Coronary artery (tissue), 2 donors: ENCODE measurements around the gene HLA-B.

Experiments
- DNase-seq: peaks from one replicate; pipeline ENCODE4 v3.0.0-alpha.2; 2017; ENCODE audit warnings: low spot score
- H3K27ac ChIP-seq, 2 donors: fragments of 200-600 bp; sonication (generic); one replicate each; pipeline ENCODE4 v1.5.1; 2016 to 2019
- H3K4me3 ChIP-seq: fragments of 200-600 bp; sonication (generic); 2 replicates; pipeline ENCODE4 v1.5.1; 2016; ENCODE audit warnings: mild to moderate bottlenecking, moderate library complexity
- TF ChIP-seq, protein P1 (sequence below): fragments of 200-600 bp; sonication (generic); IDR thresholded peaks from one replicate; pipeline ENCODE4 v1.5.1; 2019; ENCODE audit warnings: antibody characterized with exemption

Gene HLA-B

DNA sequence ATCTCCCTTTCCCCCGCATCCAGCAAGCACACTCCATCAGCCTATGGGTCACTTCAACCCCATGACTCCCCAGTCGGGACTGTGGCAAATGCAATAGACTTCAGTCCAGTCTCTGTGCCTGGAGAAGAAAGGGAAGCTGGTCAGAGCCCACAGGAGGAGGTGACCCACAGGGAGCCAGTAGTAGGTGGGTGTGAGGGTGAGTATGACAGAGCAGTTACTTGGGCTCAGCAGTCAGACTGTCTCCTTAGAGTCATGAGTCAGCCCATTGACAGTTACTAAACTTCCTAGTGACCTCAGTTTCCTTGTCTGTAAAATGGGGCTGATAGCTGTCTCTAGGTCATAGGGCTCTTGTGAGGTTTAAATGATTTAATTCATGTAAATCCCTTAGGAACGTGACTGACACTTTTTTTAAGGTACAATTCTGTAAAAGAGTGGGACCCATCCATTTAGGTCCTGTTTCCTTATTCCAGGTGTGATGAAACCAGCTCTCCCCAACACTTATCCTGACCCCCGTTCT, 51.2 kb downstream of the HLA-B start:
- TF ChIP-seq, protein P1, sequence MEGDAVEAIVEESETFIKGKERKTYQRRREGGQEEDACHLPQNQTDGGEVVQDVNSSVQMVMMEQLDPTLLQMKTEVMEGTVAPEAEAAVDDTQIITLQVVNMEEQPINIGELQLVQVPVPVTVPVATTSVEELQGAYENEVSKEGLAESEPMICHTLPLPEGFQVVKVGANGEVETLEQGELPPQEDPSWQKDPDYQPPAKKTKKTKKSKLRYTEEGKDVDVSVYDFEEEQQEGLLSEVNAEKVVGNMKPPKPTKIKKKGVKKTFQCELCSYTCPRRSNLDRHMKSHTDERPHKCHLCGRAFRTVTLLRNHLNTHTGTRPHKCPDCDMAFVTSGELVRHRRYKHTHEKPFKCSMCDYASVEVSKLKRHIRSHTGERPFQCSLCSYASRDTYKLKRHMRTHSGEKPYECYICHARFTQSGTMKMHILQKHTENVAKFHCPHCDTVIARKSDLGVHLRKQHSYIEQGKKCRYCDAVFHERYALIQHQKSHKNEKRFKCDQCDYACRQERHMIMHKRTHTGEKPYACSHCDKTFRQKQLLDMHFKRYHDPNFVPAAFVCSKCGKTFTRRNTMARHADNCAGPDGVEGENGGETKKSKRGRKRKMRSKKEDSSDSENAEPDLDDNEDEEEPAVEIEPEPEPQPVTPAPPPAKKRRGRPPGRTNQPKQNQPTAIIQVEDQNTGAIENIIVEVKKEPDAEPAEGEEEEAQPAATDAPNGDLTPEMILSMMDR = no peak
- no peak for DNase-seq
- no peak overlapping the region for H3K27ac ChIP-seq
- no peak overlapping the region for H3K4me3 ChIP-seq

DNA sequence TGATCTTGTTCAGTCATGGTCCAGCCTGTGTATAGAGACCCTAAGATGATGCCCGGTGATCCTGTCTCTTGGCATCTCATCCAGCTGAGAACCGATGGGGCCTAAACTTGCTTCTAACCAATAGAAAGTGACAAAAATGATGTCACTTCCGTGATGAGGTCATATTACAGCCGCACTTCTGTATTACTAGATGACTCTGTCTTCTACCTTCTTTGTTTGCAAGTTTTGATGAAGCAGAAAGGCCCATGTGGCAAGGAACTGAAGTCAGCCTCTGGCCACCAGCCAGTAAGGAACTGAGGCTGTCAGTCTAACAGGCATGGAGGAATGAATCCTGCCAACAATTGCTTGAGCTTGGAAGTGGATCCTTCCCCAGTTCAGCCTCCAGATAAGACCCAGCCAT, 52.3 kb downstream of the HLA-B start:
- no peak for DNase-seq
- H3K4me3 ChIP-seq = no peak overlapping the region

More for the DNA sequence above, 52.3 kb downstream of the HLA-B start:
- TF ChIP-seq, protein P1 = no peak
- no peak overlapping the region for H3K27ac ChIP-seq
